Erythroblast (primary cell): ENCODE results near the gene SLC25A46.
"Not testable (repeated sequence)": the region's sequence is repeated elsewhere in the genome, so short reads cannot be mapped to it uniquely, and the experiment has no call there.

Source experiments
- DNase-seq, 2 experiments: peaks; one replicate each; lab custom pipeline; 2025; lab: John Stamatoyannopoulos, UW
- GATA1 ChIP-seq: IDR thresholded peaks from 2 replicates; pipeline ENCODE4 v1.6.1; 2011; ENCODE audit warnings: low read depth, mild to moderate bottlenecking, control low read depth, low read length, moderate library complexity
- POLR2A ChIP-seq: IDR thresholded peaks from 2 replicates; pipeline ENCODE4 v1.6.1; 2011; ENCODE audit warnings: mild to moderate bottlenecking, low read length

SLC25A46 gene

DNA sequence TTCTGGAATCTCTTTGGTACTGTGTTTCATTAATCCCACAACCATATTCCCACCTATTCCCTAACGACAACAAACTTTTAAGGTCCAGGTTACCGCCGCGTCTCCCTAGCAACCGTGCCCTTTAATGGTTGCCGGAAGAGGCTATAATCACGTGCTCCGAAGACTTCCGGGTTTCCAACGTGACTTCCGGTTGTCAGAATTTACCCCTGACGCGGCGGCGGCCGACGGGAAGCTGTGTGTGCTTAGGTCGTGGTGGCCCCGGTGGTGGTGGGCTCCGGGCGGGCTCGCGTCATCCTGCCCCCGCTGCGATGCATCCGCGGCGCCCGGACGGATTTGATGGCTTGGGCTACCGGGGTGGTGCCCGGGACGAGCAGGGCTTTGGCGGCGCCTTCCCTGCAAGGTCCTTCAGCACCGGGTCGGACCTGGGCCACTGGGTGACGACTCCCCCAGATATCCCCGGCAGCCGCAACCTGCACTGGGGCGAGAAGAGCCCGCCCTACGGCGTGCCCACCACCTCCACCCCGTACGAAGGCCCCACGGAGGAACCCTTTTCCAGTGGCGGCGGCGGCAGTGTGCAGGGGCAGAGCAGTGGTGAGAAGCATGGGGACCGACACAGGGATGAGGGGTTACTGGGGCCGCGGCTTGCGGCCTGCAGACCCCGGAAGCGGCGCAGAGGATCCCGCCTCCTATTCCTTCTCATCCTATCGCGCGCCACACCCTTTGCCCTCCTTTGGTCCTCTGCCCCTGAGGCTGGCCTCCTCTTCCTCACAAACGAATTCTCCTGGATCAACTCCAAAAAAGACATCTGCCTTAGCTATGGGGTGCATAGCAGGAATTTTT is at the start of gene SLC25A46:
TSS of gene SLC25A46 (plus strand) at position 196 of the 840 bp plus-strand sequence. CDS start at position 309, 113 bp downstream.
- peak; percentile 82 for TF ChIP-seq POLR2A
- no peak for TF ChIP-seq GATA1

DNA sequence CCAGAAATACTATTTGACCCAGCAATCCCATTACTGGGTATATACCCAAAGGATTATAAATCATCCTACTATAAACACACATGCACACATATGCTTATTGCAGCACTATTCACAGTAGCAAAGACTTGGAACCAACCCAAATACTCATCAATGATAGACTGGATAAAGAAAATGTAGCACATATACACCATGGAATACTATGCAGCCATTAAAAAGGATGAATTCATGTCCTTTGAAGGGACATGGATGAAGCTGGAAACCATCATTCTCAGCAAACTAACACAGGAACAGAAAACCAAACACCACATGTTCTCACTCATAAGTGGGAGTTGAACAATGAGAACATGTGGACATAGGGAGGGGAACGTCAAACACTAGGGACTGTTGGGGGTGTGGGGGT is 48.2 kb upstream of the SLC25A46 start:
- DNase-seq = not testable (repeated sequence)

More for the DNA sequence above, at the start of gene SLC25A46:
- DNase-seq = peak; percentile 91 to 92

DNA sequence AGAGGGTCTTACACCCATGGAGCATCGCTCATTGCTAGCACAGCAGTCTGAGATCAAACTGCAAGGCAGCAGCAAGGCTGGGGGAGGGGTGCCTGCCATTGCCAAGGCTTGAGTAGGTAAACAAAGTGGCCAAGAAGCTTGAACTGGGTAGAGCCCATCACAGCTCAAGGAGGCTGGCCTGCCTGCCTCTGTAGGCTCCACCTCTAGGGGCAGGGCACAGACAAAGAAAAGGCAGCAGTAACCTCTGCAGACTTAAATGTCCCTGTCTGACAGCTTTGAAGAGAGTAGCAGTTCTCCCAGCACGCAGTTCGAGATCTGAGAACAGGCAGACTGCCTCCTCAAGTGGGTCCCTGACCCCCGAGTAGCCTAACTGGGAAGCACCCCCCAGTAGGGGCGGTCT is 46.1 kb upstream of the SLC25A46 start:
- DNase-seq = not testable (repeated sequence)

DNA sequence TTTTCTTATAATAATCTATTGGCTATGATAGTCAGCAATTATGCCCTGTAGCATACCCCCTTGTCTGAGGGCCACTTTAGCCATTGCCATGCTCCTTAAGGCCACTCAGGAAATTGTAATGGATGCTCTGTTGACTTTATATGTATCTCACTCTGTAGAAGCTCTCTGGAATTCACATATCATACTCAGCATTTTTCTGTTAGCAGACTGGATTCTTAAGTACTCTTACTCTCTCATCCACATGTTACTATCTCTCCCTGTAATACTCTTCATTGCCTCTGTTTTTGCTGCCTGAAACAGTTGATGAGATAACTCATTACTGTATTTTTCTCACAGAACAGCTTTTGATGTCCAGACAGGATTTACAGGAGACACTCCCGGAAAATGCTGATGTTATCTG is 36.5 kb upstream of the SLC25A46 start:
- TF ChIP-seq GATA1 (no peak), POLR2A (no peak)
- no peak for DNase-seq

DNA sequence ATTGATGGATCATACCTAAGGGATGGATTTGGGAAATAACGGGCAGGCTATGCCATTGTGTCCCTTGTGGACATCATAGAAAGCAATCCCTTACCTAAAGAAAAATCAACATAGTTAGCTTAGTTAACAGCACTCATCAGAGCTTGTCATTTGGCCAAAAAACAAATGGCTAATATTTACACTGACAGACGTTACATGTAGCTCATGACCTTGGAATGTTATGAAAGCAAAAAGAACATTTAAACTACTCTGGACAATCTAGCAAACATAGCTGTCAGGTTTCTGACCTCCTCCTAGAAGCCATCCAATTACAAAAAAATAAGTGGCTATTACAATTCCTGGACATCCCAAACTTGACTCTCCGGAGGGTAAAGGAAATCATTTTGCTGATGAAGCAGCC is 36.1 kb upstream of the SLC25A46 start:
- TF ChIP-seq GATA1 (no peak), POLR2A (no peak)

DNA sequence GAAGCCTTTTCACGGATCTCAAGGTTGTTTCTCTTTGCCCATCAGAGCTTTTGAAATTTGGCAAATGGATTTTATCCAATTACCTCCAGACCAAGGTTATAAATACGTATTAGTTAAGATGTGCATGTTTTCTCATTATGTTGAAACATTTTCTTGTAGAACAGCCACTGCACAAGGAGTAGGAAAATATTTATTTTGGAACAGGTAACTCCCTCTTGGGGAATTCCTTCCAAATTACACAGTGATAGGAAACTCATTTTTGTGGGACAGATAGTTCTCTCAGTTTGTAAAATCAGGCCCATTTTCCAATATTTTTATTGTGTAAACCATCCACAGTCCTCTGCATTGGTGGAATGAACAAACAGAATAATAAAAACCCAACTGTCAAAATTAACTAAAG is 35.3 kb upstream of the SLC25A46 start:
- no peak for TF ChIP-seq POLR2A
- no peak for TF ChIP-seq GATA1

More for the DNA sequence above, 36.1 kb upstream of the SLC25A46 start:
- no peak for DNase-seq

DNA sequence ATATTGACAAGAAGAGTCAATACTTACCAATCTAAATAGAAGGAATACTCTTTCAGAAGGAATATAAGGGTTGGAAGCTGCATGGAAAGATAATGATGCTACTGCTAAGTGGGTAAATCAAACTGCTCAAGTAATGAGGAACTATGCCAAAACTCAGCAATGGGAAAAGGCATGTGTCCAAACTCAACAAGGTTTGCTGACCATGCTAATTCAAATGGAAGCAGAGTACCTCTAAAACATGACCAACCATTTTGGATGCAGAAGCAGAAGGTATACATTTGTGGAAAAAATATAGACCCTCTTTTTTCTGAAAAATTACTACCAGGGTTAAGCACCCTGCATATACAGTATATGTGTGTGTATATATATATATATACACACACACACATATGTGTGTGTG is 33.5 kb upstream of the SLC25A46 start:
- no peak for DNase-seq
- TF ChIP-seq POLR2A (no peak), GATA1 (no peak)

More for the DNA sequence above, 35.3 kb upstream of the SLC25A46 start:
- no peak for DNase-seq

DNA sequence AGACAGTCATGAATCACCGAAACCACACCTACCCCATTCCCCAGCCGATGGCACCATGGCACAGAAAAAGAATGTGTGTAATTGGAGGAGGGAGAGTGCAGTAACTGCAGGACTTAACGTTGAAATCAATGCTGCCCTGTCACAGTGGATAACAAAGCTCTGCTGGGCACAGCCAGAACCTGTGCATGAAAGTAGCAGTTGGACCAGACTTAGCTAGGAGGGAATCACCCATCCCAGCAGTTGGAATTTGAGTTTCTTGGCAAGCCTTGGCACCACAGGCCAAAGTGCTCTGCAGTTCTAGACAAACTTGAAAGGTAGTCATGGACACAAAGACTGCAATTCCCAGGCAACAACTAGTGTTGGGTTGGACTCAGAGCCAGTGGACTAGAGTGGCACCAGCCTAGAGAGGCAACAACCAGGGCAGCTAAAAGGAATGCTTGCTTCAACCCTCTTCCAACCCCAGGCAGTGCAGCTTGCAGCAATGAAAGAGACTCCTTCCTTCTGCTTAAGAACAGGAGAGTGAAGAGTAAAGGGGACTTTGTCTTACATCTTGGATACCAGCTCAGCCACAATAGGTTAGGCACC is 31.5 kb upstream of the SLC25A46 start:
- no peak for DNase-seq
- TF ChIP-seq GATA1 (no peak), POLR2A (no peak)

DNA sequence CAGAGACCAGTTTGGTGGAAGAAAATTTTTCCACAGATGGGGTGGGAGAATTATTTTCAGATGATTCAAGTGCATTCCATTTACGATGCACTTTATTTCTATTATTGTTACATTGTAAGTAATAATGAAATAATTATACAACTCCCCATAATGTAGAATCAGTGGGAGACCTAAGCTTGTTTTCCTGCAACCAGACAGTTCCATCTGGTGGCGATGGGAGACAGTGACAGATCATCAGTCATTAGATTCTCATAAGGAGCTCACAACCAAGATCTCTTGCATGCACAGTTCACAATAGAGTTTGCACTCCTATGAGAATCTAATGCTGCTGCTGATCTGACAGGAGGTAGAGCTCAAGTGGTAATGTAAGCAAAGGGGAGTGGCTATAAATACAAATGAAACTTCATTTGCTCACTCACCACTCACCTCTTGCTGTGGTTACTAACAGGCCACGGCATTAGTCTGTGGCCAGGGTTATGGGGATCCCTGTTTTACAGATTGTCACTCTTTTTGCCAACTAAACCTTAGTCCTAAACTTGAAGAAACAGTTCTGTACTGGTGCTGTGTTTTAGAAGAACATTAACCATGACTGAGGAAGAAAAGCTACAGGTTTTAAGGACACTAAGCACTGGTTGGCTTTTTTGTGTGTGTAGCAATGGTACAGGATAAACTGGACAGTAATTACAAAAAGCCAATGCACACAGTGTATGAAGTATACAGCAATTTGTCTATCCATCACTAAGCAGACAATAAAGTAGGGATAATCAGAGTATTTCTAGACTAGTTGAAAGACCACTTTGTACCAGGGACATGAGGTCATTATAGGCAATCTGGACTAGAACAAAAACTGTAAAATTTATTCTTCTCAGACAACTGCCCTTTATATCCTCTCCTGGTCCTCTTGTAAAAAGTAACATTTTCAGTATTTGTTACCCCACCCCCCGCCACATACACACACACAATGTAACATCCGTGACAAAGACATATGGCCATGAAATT is 22.3 kb upstream of the SLC25A46 start:
- no peak for TF ChIP-seq GATA1
- no peak for TF ChIP-seq POLR2A
- DNase-seq = no peak

DNA sequence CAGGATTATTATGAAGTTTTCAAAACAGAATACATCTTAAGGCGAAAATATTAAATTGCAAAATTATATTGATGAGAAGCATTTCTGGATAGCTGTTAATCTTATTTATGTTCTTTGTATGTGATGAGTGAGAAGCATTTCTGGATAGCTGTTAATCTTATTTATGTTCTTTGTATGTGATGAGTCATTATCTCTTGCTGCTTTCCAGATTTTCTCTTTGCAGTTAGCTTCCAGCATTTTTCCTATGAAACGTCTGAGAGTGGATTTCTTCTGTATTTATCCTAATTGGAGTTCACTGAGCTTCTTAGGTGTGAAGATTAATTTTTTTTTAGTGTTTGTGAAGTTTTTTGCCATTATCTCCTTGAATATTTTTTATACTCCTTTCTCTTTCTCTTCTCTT is 20.5 kb upstream of the SLC25A46 start:
- no peak for DNase-seq
- TF ChIP-seq GATA1 = no peak
- no peak for TF ChIP-seq POLR2A

DNA sequence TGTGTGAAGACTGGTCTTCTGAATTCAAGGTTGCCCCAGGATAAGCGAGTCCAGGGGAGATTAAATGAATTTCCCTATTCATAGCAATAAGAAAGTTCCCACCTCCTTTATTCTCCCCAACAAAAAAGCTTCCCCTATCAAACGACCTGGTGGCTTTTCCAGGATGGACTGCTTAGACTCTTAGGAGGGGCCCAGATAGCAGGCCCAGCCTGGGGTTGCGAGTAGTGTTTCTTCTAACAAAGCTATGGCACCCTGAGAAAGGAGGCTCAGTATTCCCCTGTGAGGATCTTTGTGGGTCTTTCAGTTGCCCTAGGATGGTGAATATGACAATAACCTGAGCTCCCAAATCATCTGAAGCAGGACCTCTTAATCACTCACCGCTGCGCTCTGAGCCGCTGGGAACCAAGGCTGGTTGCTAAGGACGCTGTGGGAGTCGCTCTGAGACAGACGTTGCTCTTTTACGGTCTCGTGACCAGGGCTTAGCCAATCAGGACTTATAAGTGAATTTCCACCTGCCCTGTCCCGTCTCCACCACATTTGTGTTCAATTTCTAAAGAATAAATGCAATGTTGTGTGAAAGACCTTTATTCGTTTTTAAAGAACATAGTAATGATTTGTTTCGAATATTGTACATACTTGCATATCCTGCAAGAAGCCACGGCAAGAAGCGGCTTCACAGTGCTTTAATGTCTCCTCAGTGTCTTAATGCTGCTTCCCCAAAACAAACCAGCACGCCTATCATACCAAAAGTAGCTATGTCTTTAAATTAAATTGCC is 12.4 kb upstream of the SLC25A46 start, which contains the start of gene TMEM232:
TSS of gene TMEM232 (minus strand) at position 423 of the 776 bp plus-strand sequence. CDS start 59,319 bp downstream, outside the sequence.
- DNase-seq = peak; percentile 77 to 81
- TF ChIP-seq GATA1 = no peak
- no peak for TF ChIP-seq POLR2A

DNA sequence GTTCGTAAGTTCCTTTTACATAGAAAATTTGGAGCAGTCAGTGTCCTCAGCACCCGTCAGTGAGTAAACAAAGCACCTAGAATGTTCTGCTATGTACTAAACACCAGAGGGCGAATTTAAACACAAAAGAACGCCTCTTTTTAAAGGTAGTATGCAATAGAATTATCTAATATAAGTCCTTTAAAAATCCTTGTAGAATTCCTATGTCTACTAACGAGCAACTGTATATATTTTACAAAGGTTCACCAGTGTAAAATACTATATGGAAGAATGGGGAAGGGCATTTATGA is 11.8 kb upstream of the SLC25A46 start:
- DNase-seq = peak in 1 of 2 experiments; percentile 26
- TF ChIP-seq POLR2A (no peak), GATA1 (no peak)

DNA sequence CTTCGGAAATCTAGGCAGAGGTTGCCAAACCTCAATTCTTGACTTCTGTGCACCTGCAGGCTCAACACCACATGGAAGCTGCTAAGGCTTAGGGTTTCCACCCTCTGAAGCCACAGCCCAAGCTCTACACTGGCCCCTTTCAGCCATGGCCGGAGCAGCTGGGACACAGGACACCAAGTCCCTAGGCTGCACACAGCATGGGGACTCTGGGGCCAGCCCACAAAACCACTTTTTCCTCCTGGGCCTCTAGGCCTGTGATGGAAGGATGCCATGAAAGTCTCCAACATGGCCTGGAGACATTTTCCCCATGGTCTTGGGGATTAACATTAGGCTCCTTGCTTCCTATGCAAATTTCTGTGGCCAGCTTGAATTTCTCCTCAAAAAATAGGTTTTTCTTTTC is 7.3 kb upstream of the SLC25A46 start:
- DNase-seq = not testable (repeated sequence)

DNA sequence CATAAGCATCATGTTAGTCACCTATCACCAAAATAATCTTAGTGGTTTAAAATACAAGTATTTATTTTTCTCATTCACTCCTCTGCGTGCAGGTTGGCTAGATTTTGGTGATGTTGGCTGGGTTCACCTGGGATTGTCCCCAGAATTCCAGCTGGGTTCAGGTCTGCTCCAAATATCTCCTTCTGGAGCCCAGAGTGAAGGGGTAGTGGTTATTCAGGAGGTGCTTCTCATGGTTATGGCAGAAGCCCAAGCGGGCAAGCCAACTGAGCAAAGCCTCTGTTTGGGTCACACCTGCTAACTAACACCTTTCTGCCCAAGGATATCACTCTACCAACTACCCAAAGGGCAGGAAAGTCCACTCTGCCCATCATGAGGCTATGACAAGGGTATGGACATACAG is 4.7 kb upstream of the SLC25A46 start:
- TF ChIP-seq POLR2A (no peak), GATA1 (no peak)

More for the DNA sequence above, 4.7 kb upstream of the SLC25A46 start:
- no peak for DNase-seq
